SJCRH30 (cell line): Measurements from ENCODE around the gene GNA15. TPM values are rescaled to one million over a fixed set of nuclear protein-coding genes. Genes with fewer than 3 reads are reported as not detected.

ENCODE experiments used
- DNase-seq, 2 experiments: peaks; one replicate each; pipeline ENCODE4 v3.0.0-alpha.2; 2015 to 2020
- H3K27ac ChIP-seq: fragments of 250-450 bp; sonication (Bioruptor Pico); 2 replicates; pipeline ENCODE4 v1.5.1; 2020; ENCODE audit warnings: mild to moderate bottlenecking, moderate library complexity
- H3K27me3 ChIP-seq: fragments of 250-450 bp; sonication (Bioruptor Pico); 2 replicates; pipeline ENCODE4 v1.5.1; 2020; ENCODE audit warnings: mild to moderate bottlenecking, moderate library complexity
- H3K36me3 ChIP-seq: fragments of 250-450 bp; sonication (Bioruptor Pico); 2 replicates; pipeline ENCODE4 v1.5.1; 2020; ENCODE audit warnings: mild to moderate bottlenecking, moderate library complexity
- H3K4me1 ChIP-seq: fragments of 250-450 bp; sonication (Bioruptor Pico); 2 replicates; pipeline ENCODE4 v1.5.1; 2020; ENCODE audit warnings: mild to moderate bottlenecking, moderate library complexity
- H3K4me3 ChIP-seq: fragments of 250-450 bp; sonication (Bioruptor Pico); 2 replicates; pipeline ENCODE4 v1.5.1; 2020; ENCODE audit warnings: mild to moderate bottlenecking, moderate library complexity
- H3K9me3 ChIP-seq: fragments of 250-450 bp; sonication (Bioruptor Pico); replicated peaks from 2 replicates; pipeline ENCODE4 v1.5.1; 2020; ENCODE audit warnings: mild to moderate bottlenecking, moderate library complexity
- total RNA-seq: library from RNA; depleted of rRNA; stranded (reverse); fragments of >200 nt; shearing (Covaris generic); gene quantifications from 2 replicates; pipeline ENCODE4 v1.2.3, GENCODE V29; 2014

The GNA15 gene
- total RNA-seq, 1 experiment from 2014 or later = 0.59 TPM

DNA sequence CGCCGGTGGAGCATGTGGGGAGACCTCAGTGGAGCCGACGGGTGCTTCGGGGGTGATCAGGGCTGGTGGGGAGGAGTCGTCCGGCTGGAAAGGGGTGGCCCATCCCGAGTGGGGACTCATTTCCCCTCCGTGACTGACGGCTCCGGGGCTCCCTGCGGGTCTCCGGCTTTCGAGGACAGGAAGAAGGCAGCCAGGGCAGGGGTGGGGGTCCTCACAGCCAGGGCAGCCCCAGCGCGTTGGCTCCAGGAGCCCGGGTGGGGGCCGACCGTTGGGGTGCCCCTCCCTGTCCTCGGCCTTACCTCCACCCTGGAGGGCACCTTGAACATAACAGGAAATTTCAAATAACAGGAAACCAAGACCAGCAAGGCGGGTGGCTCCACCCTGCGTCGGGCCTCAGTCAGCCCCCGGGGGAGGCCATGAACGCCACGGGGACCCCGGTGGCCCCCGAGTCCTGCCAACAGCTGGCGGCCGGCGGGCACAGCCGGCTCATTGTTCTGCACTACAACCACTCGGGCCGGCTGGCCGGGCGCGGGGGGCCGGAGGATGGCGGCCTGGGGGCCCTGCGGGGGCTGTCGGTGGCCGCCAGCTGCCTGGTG lies 42.6 kb downstream of the GNA15 start, which contains the start of gene S1PR4:
TSS of gene S1PR4 (plus strand) at position 393 of the 596 bp plus-strand sequence. CDS start at position 417, 24 bp downstream.
- Histone ChIP-seq H3K4me1 (no peaks in the 10 kb centered on the region), H3K4me3 (no peak within 1 kb of the TSS), H3K27me3 (no peaks in the 10 kb centered on the region), H3K27ac (no peak within 1 kb of the TSS), H3K36me3 (no peaks in the 10 kb centered on the region), H3K9me3 (no peaks in the 10 kb centered on the region)
- peak in 1 of 2 experiments; percentile 28 for DNase-seq

- Histone ChIP-seq H3K4me3 (no peak overlapping the region), H3K9me3 (no peaks in the 10 kb centered on the region), H3K27ac (no peak overlapping the region), H3K27me3 (no peaks in the 10 kb centered on the region), H3K36me3 (no peaks in the 10 kb centered on the region), H3K4me1 (no peaks in the 10 kb centered on the region)
- DNase-seq = no peak
Observed at GRCh38 chr19:3178973-3179738, 43.3 kb downstream of the GNA15 start.

DNA sequence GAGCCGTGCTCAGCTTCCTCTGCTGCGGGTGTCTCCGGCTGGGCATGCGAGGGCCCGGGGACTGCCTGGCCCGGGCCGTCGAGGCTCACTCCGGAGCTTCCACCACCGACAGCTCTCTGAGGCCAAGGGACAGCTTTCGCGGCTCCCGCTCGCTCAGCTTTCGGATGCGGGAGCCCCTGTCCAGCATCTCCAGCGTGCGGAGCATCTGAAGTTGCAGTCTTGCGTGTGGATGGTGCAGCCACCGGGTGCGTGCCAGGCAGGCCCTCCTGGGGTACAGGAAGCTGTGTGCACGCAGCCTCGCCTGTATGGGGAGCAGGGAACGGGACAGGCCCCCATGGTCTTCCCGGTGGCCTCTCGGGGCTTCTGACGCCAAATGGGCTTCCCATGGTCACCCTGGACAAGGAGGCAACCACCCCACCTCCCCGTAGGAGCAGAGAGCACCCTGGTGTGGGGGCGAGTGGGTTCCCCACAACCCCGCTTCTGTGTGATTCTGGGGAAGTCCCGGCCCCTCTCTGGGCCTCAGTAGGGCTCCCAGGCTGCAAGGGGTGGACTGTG lies 44.0 kb downstream of the GNA15 start:
- Histone ChIP-seq H3K27ac (no peak overlapping the region), H3K4me1 (no peaks in the 10 kb centered on the region), H3K27me3 (no peaks in the 10 kb centered on the region), H3K9me3 (no peaks in the 10 kb centered on the region), H3K36me3 (no peaks in the 10 kb centered on the region), H3K4me3 (no peak overlapping the region)
- DNase-seq = no peak

GRCh38 chr19:3183721-3184641 lies 48.1 kb downstream of the GNA15 start:
- Histone ChIP-seq H3K36me3 (no peaks in the 10 kb centered on the region; the same call in 1 of the 2 replicates), H3K4me3 (no peak overlapping the region), H3K9me3 (no peaks in the 10 kb centered on the region), H3K4me1 (no peaks in the 10 kb centered on the region; the same call in 1 of the 2 replicates), H3K27ac (no peak overlapping the region), H3K27me3 (no peaks in the 10 kb centered on the region)
- no peak for DNase-seq

GRCh38 chr19:3184847-3185460 lies 49.1 kb downstream of the GNA15 start:
- DNase-seq = peak; percentile 72 to 80
- peak overlapping the region; percentile 76 for H3K27ac ChIP-seq
- no peaks in the 10 kb centered on the region; the same call in 1 of the 2 replicates for H3K4me1 ChIP-seq

DNA sequence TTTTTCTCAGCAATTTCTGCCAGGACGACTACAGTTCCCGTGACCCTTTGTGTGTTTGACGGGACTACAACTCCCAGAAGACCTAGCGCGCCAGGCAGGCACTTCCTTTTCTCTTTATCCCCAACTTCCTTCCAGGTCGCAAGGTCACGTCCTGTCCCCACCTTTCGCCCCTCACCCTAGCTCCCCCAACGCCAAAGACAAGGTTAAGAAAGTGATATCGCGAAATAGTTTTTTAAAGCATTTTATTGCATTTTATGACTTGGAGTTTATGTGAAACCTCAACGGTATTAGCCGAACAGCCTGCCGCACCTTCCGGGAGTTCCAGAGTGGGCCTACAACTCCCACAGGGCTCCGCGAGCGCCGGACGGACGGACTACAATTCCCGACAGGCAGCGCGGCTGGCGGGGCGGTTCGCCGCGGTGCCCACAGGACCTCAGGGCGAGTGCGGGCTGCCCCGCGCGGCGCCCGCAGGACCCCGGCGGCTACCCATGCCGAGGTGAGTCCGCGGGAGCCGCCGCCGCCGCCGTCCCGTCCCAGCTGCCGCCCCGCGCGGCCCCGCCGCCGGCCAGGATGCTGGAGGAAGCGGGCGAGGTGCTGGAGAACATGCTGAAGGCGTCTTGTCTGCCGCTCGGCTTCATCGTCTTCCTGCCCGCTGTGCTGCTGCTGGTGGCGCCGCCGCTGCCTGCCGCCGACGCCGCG lies 49.8 kb downstream of the GNA15 start, which contains the start of gene NCLN:
TSS of gene NCLN (plus strand) at position 470 of the 699 bp plus-strand sequence. CDS start at position 571, 101 bp downstream.
- no peaks in the 10 kb centered on the region; the same call in 1 of the 2 replicates for H3K36me3 ChIP-seq
- H3K4me1 ChIP-seq = no peaks in the 10 kb centered on the region; the same call in 1 of the 2 replicates
- peak; percentile 94 for DNase-seq

More at GRCh38 chr19:3184847-3185460, 49.1 kb downstream of the GNA15 start:
- Histone ChIP-seq H3K36me3 (no peaks in the 10 kb centered on the region; the same call in 1 of the 2 replicates), H3K4me3 (peak overlapping the region; percentile 98), H3K27me3 (no peaks in the 10 kb centered on the region), H3K9me3 (no peaks in the 10 kb centered on the region)

DNA sequence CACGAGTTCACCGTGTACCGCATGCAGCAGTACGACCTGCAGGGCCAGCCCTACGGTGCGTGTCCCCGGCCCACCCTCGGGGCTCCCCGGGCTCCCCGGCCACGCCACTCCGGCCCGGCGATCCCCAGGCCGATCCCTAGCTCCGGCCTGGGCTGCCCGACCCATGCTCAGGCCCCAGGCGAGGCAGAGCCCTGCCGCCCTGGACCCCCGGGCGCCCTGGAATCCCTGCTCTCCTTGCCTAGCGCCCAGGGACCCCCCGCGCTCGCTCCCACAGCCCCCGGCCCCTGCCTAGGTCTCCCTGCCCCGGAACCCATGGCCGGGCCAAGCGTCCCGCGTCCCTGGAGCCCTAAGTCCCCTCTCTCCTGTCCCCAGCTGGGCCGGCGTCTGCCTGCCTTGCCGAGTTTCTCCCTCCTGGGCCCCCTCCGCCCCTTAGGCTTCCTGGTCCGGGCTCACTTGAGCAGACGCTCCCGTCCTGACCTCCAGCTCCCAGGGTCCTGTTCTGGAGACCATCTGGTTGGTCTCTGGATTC lies 50.4 kb downstream of the GNA15 start:
- H3K27ac ChIP-seq = peak overlapping the region; percentile 29; the same call in 1 of the 2 replicates

More for the DNA sequence above, 49.8 kb downstream of the GNA15 start, which contains the start of gene NCLN:
- peak within 1 kb of the TSS; percentile 76 for H3K27ac ChIP-seq
- H3K27me3 ChIP-seq = no peaks in the 10 kb centered on the region
- peak within 1 kb of the TSS; percentile 98 for H3K4me3 ChIP-seq
- H3K9me3 ChIP-seq = no peaks in the 10 kb centered on the region

DNA sequence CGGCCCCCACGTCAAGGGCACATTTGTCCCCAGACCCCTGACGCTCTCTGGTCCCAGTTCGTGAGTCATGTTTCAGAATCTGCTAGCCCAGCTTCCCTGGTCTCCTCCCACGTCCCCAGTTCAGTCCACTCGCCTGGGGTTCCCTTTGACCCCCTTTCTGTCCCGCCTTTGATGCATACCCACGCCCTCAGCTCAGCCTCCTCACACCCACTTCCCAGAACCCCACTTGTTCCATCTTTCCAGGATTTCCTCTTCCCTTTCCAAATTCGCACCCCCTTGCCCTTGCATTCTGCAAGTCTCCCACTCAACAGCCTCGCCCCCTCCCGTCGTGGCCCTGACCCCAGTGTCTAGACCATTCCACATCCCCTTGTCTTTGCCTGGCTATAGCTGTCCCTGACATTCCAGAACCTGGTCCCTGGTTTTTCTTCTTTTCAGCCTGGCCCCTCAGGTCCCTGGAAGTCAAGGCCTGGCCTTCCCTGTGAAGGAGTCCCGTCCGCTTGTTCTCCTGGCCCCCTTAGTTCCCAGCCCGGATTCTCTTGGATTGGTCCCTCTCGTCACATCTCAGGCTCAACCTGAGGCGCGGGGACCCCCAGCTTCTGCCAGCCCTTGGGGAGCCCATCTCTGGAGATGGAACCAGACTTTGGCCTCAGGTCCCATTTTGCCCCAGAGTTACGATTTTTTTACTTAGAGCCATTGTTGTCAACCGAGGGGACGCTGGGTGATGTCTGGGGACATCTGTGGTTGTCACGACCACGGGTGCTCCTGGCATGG lies 51.2 kb downstream of the GNA15 start:
- H3K4me1 ChIP-seq = no peaks in the 10 kb centered on the region; the same call in 1 of the 2 replicates
- DNase-seq = no peak
- H3K36me3 ChIP-seq = no peaks in the 10 kb centered on the region; the same call in 1 of the 2 replicates
- peak overlapping the region; percentile 98 for H3K4me3 ChIP-seq
- no peak overlapping the region for H3K27ac ChIP-seq
- H3K27me3 ChIP-seq = no peaks in the 10 kb centered on the region
- H3K9me3 ChIP-seq = no peaks in the 10 kb centered on the region

More for the DNA sequence above, 50.4 kb downstream of the GNA15 start:
- DNase-seq = no peak
- H3K27me3 ChIP-seq = no peaks in the 10 kb centered on the region
- H3K9me3 ChIP-seq = no peaks in the 10 kb centered on the region
- no peaks in the 10 kb centered on the region; the same call in 1 of the 2 replicates for H3K4me1 ChIP-seq
- no peaks in the 10 kb centered on the region; the same call in 1 of the 2 replicates for H3K36me3 ChIP-seq
- peak overlapping the region; percentile 98 for H3K4me3 ChIP-seq

DNA sequence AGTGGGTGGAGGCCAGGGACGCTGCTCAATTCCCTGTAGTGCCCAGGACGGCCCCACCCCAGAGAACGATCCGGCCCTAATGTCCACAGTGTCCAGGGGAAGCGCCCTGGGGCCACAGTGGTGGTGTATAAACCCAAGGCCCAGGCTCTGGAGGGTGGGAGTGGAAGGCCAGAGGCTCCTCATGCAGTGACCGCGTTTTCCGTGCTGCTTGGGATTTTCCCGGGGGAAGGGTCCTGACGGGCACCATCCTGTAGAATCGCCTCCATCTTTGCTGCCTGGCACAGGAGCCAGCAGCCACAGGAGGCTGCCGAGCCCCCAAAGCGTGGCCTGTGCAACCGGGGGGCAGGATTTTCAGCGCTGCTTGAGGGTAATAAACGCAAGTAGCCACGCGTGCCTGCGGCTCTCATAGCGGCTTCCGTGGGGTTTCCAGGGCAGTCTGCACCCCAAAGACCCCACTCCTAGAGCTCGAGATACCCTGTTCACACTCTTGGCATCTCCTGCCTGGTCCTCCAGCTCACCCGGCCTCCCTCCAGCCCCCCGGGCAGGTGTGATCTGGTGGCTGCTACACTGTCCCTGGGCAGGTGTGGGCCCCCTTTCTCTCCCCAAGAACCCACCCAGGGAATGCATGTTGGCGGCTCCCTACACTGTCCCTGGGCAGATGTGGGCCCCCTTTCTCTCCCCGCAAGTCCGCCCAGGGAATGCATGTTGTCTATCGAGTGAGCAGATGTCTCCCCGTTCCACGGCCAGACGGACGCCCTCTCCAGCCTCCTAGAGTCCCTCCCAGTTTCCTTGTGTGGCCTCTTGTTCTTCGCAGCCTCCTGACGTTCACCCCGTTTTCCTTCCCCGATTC lies 52.1 kb downstream of the GNA15 start:
- H3K27ac ChIP-seq = no peak overlapping the region
- DNase-seq = no peak
- H3K9me3 ChIP-seq = no peaks in the 10 kb centered on the region
- no peaks in the 10 kb centered on the region; the same call in 1 of the 2 replicates for H3K36me3 ChIP-seq
- H3K4me3 ChIP-seq = no peak overlapping the region
- no peaks in the 10 kb centered on the region for H3K27me3 ChIP-seq
- no peaks in the 10 kb centered on the region; the same call in 1 of the 2 replicates for H3K4me1 ChIP-seq

DNA sequence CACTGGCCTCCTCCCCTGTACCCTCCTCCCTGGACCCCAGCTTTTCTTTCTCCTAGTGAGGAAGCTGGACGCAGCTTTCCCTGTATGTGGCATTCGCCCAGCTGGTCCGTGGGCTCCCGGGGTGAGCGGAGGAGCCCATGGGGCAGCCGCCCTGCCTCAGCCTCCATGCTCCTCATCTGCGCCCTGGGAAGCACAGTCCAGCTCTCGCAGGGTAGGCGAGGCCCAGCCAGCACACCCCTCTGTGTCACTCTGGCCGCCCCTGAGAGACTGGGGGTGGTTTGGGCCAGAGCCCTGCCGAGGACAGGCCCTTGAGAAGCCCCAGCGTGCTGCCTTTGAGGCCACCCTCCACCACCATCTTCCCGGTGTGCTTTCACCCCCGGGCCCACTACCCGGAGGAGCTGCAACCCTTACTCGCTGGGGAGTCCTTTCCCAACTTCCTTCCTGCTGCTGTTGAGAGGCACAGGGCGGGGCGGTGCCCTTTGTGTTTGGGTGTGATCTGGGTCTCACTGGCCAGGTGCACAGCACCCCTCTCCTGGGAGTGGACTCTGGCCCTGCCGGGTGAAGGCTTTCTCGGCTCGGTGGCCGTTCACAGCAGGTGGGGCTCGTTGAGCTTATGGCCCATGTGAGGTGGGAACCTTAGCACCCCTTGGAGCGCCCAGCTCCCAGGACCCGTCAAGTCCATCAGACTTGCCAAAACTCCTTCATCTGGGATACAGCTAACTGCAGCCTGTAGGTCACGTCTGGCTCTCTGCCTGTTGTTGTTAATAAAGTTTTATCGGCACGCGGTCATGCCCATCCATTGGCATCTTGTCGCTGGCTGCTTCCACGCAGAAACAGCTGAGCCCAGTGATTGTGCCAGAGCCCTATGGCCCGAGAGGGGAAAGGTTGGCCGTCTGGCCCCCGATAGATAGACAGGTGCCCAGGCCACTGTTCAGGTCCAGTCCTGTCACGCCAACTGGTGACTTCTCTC lies 53.1 kb downstream of the GNA15 start:
- Histone ChIP-seq H3K4me1 (no peaks in the 10 kb centered on the region; the same call in 1 of the 2 replicates), H3K27ac (no peak overlapping the region), H3K27me3 (no peaks in the 10 kb centered on the region), H3K36me3 (peaks cover 3% of the 10 kb centered on the region; the same call in 1 of the 2 replicates), H3K9me3 (no peaks in the 10 kb centered on the region), H3K4me3 (no peak overlapping the region)
- DNase-seq = no peak
